Measurements from ENCODE around the gene PTPRF.

Gene PTPRF

DNA sequence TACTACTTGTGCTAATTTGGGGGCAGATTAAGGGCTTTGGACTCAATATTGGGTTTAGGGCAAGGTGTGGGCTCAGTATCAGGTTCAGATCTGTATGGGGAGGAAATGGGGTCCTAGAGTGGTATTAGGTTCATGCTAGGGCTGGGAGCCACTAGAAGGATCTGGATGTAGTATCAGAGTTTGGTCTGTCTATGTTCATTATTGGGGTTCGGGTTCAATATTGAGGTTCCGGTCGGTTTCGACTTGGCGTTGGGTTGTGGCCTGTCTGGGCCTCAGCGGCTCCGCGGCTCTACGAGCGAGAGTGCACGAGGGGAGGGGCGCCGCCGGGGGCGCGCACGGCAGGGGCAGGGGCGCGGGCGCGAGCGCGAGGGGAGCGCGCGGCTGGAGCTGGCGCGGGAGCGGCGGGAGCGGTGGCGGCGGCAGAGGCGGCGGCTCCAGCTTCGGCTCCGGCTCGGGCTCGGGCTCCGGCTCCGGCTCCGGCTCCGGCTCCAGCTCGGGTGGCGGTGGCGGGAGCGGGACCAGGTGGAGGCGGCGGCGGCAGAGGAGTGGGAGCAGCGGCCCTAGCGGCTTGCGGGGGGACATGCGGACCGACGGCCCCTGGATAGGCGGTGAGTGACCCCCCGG, at the start of gene PTPRF:
TSS of gene PTPRF (plus strand) at position 401 of the 624 bp plus-strand sequence. CDS start 14,193 bp downstream, outside the sequence.
- TF ChIP-seq, protein P1, sequence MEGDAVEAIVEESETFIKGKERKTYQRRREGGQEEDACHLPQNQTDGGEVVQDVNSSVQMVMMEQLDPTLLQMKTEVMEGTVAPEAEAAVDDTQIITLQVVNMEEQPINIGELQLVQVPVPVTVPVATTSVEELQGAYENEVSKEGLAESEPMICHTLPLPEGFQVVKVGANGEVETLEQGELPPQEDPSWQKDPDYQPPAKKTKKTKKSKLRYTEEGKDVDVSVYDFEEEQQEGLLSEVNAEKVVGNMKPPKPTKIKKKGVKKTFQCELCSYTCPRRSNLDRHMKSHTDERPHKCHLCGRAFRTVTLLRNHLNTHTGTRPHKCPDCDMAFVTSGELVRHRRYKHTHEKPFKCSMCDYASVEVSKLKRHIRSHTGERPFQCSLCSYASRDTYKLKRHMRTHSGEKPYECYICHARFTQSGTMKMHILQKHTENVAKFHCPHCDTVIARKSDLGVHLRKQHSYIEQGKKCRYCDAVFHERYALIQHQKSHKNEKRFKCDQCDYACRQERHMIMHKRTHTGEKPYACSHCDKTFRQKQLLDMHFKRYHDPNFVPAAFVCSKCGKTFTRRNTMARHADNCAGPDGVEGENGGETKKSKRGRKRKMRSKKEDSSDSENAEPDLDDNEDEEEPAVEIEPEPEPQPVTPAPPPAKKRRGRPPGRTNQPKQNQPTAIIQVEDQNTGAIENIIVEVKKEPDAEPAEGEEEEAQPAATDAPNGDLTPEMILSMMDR (conservative IDR thresholded peaks at IDR 0.05; ENCODE audit: low read depth, low read length), result no peak
- DNase-seq (ENCODE audit: low read depth), result no peak
- H3K4me3 ChIP-seq (ENCODE audit: low read length), result peak within 1 kb of the TSS; percentile 75

DNA sequence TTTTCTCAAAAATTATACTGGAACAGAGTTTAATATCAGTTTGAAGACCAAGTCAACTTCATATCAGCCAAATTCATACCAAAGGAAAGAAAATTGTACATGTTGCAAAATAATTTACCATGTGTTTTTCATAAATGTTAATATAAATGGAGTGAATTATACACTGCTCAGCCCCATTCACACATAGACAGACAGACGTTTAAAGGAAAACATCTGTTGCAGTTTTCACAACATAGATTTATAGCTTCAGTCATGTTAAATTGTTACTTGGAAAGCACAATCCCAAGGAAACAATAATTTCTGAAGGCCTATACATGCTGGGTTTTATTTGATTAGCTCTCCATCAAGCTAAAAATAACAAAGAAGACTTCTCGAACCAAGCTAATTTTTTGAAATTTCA, 49.2 kb upstream of the PTPRF start:
- no peak overlapping the region for H3K4me3 ChIP-seq (ENCODE audit: low read length)
- TF ChIP-seq, protein P1 (conservative IDR thresholded peaks at IDR 0.05; ENCODE audit: low read depth, low read length), result no peak
- DNase-seq (ENCODE audit: low read depth), result no peak

DNA sequence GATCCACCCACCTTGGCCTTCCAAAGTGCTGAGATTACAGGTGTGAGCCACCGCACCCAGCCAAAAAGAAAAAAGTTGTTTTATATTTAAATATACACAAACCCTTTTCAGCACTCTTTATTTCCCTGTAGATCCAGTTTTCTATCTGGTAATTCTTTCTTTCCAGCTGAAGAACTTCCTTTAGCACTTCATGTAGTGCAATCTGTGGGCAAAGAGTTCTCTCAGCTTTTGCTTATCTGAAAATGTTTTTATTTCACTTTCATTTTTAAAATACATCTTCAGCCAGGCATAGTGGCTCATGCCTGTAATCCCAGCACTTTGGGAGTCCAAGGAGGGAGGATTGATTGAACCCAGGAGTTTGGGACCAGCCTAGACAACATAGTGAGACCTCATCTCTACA, 48.5 kb upstream of the PTPRF start:
- no peak overlapping the region for H3K4me3 ChIP-seq (ENCODE audit: low read length)
- TF ChIP-seq, protein P1 (conservative IDR thresholded peaks at IDR 0.05; ENCODE audit: low read depth, low read length), result no peak
- DNase-seq (ENCODE audit: low read depth), result no peak

DNA sequence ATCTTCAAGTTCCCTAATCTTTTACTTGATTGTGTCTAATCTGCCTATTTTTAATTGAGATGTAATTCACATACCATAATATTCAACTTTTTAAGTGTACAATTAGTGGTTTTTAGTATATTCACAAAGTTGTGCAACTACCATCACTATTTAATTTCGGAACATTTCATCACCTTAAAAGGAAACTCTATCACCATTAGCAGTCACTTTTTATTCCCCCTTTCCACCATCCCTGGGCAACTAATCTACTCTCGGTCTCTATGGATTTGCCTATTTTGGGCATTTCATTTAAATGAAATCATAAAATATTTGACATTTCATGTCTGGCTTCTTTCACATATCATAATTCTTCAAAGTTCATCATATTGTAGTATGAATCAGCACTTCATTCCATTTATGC, 46.3 kb upstream of the PTPRF start:
- H3K4me3 ChIP-seq (ENCODE audit: low read length), result no peak overlapping the region
- TF ChIP-seq, protein P1 (conservative IDR thresholded peaks at IDR 0.05; ENCODE audit: low read depth, low read length), result no peak
- no peak for DNase-seq (ENCODE audit: low read depth)

DNA sequence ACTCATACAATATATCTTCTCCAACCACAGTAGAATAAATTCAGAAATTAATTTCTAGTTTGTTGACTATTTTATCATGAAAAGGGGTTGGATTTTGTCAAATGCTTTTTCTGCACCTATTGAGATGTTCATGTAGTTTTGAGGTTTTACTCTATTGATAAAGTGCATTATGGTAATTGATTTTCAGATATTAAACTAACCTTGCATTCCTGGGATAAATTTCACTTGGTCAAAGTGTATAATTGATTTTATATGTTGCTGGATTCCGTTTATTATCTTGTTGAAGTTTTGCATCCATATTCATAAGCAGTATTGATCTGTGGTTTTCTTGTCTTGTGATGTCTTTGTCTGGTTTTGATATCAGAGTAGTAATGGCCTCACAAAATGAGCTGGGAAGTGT, 42.5 kb upstream of the PTPRF start:
- TF ChIP-seq, protein P1 (conservative IDR thresholded peaks at IDR 0.05; ENCODE audit: low read depth, low read length), result no peak
- no peak for DNase-seq (ENCODE audit: low read depth)
- H3K4me3 ChIP-seq (ENCODE audit: low read length), result no peak overlapping the region

DNA sequence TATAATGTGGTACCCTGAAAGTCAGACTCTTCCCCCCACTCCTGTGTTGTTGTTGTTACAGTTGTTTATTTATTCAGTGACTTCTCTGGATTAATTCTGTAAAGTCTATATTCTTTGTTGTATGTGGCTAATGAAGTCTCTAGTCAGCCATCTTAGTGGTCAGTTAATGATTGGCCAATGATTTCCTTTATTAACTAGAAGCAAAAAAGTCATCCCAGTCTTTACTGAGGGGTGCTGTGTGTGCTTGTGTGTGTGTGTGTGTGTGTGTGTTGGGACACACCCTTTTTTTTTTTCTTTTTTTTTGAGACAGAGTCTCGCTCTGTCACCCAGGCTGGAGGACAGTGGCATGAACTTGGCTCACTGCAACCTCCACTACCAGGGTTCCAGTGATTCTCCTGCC, 39.6 kb upstream of the PTPRF start:
- TF ChIP-seq, protein P1 (conservative IDR thresholded peaks at IDR 0.05; ENCODE audit: low read depth, low read length), result no peak
- H3K4me3 ChIP-seq (ENCODE audit: low read length), result no peak overlapping the region
- DNase-seq (ENCODE audit: low read depth), result no peak

DNA sequence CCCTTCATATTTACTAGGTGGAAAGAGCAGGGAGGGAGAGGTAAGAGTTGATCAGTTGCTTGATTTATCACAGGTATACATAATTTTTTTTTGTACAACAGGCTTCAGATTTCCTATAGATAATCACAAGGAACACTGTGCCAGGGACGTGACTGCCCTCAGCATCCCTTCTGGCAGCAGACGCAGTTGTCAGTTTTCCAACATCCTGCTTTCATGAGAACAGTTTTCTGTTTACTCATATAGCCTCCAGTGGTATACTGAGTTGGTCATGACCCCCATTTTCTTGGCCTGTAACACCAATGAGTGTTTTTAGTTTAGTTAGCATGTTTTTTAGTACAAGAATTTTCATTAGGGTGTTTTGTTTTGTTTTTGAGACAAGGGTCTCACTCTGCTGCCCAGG, 37.9 kb upstream of the PTPRF start:
- DNase-seq (ENCODE audit: low read depth), result no peak
- no peak overlapping the region for H3K4me3 ChIP-seq (ENCODE audit: low read length)
- TF ChIP-seq, protein P1 (conservative IDR thresholded peaks at IDR 0.05; ENCODE audit: low read depth, low read length), result no peak
